GM12878 (cell line): ENCODE measurements around the gene KDM2A. TPM values are rescaled to one million over a fixed set of nuclear protein-coding genes. Genes with fewer than 3 reads are reported as not detected.

Experiments used
- ASH2L ChIP-seq: fragments of 300-600, 200-600 bp; sonication (generic); IDR thresholded peaks from 2 replicates; pipeline ENCODE4 v1.6.1; 2017; ENCODE audit warnings: low read depth, mild to moderate bottlenecking, borderline replicate concordance
- BHLHE40 ChIP-seq, 2 experiments: fragments of 450-650 bp in 1 of 2; IDR thresholded peaks; 2 replicates each; pipeline ENCODE4 v1.6.1; 2011 to 2017; ENCODE audit warnings: low read depth in 2 of 2, borderline replicate concordance in 1 of 2, improper control_type of control experiment in 1 of 2, low read length in 1 of 2, mild to moderate bottlenecking in 1 of 2
- DPF2 ChIP-seq: fragments of 450-650 bp; IDR thresholded peaks from 2 replicates; pipeline ENCODE4 v1.6.1; 2017; ENCODE audit warnings: mild to moderate bottlenecking
- POLR2AphosphoS2 ChIP-seq: IDR thresholded peaks from 2 replicates; pipeline ENCODE4 v1.6.1; 2011; ENCODE audit warnings: low read depth, mild to moderate bottlenecking, low read length, improper control_type of control experiment, moderate library complexity
- SUPT20H ChIP-seq: IDR thresholded peaks from 2 replicates; pipeline ENCODE4 v1.6.1; 2011; ENCODE audit warnings: low read depth, mild to moderate bottlenecking, low read length, moderate library complexity, borderline replicate concordance; ENCODE audit not compliant: control insufficient read depth
- WRNIP1 ChIP-seq: IDR thresholded peaks from 2 replicates; pipeline ENCODE4 v1.6.1; 2011; ENCODE audit warnings: low read depth, low read length, improper control_type of control experiment, borderline replicate concordance
- ZNF217 ChIP-seq: fragments of 450-650 bp; IDR thresholded peaks from 2 replicates; pipeline ENCODE4 v1.6.1; 2017; ENCODE audit warnings: antibody characterized with exemption, mild to moderate bottlenecking
- ZSCAN29 ChIP-seq: fragments of 450-650 bp; IDR thresholded peaks from 2 replicates; pipeline ENCODE4 v1.6.1; 2017; ENCODE audit warnings: mild to moderate bottlenecking, moderate library complexity
- polyA plus RNA-seq, 11 experiments: library from polyadenylated mRNA; depleted of rRNA in 4 of 11; unstranded in 6 of 11; stranded (reverse) in 5 of 11; fragments of >200 nt; fragmentation: Nextera tagmentation in 4 of 11; fragmentation: Illumina TruSeq in 1 of 11; extraction: Ambion mirVana in 4 of 11; extraction: Trizol in 1 of 11; gene quantifications; 1 replicate in 1 of 11; 2 replicates in 10 of 11; pipeline versions ENCODE4 v1.2.1 to v1.2.3, GENCODE V29; 2011 to 2016; ENCODE audit warnings: inconsistent platforms in 2 of 11, missing spikeins in 2 of 11, low read depth in 1 of 11
- total RNA-seq, 4 experiments: library from RNA; depleted of rRNA in 3 of 4; stranded (reverse); fragments of >200 nt in 3 of 4; fragmentation: Illumina TruSeq in 1 of 4; extraction: Trizol in 1 of 4; gene quantifications; 2 replicates each; pipeline versions ENCODE4 v1.2.1 to v1.2.3, GENCODE V29; 2013 to 2021
- TF ChIP-seq, protein P1 (sequence below): fragments of 450-650 bp; IDR thresholded peaks from 2 replicates; pipeline ENCODE4 v1.6.1; 2017; ENCODE audit warnings: mild to moderate bottlenecking, moderate library complexity
- TF ChIP-seq, protein P2 (sequence below): fragments of 450-650 bp; IDR thresholded peaks from 2 replicates; pipeline ENCODE4 v1.6.1; 2018; ENCODE audit warnings: borderline replicate concordance, mild to moderate bottlenecking; ENCODE audit not compliant: partially characterized antibody
- TF ChIP-seq, protein P3 (sequence below): IDR thresholded peaks from 2 replicates; pipeline ENCODE4 v1.6.1; 2012; ENCODE audit warnings: mild to moderate bottlenecking, low read depth, low read length
- TF ChIP-seq, protein P4 (sequence below): fragments of 450-650 bp; IDR thresholded peaks from 2 replicates; pipeline ENCODE4 v1.6.1; 2014; ENCODE audit warnings: mild to moderate bottlenecking

Gene KDM2A
- total and polyA plus RNA-seq, 10 of the 15 experiments (the other 5 are each of a cell fraction or from before 2014, with no cell fraction given) = 10.5 to 69.3 (median 41.6) TPM

DNA sequence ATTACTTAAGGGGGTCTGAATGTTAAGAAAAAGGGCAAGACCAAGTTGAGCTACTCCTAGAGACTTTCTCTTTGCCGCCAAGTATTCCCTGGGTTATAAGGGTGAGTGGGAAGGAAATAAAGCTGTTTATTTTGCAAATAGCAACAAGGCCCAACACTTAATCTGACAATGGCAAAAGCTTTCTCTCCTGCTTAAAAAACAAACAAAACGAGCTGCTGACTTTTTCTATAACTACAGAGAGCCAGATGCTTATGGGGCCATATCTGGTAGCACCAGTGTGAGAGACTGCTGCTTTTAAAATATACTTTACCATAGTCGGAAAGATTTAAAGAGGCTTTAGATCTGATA, 2.3 kb upstream of the KDM2A start (continued):
- TF ChIP-seq, protein P1, sequence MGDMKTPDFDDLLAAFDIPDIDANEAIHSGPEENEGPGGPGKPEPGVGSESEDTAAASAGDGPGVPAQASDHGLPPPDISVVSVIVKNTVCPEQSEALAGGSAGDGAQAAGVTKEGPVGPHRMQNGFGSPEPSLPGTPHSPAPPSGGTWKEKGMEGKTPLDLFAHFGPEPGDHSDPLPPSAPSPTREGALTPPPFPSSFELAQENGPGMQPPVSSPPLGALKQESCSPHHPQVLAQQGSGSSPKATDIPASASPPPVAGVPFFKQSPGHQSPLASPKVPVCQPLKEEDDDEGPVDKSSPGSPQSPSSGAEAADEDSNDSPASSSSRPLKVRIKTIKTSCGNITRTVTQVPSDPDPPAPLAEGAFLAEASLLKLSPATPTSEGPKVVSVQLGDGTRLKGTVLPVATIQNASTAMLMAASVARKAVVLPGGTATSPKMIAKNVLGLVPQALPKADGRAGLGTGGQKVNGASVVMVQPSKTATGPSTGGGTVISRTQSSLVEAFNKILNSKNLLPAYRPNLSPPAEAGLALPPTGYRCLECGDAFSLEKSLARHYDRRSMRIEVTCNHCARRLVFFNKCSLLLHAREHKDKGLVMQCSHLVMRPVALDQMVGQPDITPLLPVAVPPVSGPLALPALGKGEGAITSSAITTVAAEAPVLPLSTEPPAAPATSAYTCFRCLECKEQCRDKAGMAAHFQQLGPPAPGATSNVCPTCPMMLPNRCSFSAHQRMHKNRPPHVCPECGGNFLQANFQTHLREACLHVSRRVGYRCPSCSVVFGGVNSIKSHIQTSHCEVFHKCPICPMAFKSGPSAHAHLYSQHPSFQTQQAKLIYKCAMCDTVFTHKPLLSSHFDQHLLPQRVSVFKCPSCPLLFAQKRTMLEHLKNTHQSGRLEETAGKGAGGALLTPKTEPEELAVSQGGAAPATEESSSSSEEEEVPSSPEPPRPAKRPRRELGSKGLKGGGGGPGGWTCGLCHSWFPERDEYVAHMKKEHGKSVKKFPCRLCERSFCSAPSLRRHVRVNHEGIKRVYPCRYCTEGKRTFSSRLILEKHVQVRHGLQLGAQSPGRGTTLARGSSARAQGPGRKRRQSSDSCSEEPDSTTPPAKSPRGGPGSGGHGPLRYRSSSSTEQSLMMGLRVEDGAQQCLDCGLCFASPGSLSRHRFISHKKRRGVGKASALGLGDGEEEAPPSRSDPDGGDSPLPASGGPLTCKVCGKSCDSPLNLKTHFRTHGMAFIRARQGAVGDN = no peak
- TF ChIP-seq BHLHE40 (IDR thresholded peaks at IDR 0.05; ENCODE audit: borderline replicate concordance in 1 of 2, low read depth in 2 of 2, low read length in 1 of 2) = no peak
- no peak for TF ChIP-seq ZSCAN29
- no peak for TF ChIP-seq SUPT20H
- no peak for TF ChIP-seq DPF2
- TF ChIP-seq, protein P2, sequence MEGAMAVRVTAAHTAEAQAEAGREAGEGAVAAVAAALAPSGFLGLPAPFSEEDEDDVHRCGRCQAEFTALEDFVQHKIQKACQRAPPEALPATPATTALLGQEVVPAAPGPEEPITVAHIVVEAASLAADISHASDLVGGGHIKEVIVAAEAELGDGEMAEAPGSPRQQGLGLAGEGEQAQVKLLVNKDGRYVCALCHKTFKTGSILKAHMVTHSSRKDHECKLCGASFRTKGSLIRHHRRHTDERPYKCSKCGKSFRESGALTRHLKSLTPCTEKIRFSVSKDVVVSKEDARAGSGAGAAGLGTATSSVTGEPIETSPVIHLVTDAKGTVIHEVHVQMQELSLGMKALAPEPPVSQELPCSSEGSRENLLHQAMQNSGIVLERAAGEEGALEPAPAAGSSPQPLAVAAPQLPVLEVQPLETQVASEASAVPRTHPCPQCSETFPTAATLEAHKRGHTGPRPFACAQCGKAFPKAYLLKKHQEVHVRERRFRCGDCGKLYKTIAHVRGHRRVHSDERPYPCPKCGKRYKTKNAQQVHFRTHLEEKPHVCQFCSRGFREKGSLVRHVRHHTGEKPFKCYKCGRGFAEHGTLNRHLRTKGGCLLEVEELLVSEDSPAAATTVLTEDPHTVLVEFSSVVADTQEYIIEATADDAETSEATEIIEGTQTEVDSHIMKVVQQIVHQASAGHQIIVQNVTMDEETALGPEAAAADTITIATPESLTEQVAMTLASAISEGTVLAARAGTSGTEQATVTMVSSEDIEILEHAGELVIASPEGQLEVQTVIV = no peak
- TF ChIP-seq WRNIP1 = no peak
- no peak for TF ChIP-seq ZNF217
- TF ChIP-seq, protein P3, sequence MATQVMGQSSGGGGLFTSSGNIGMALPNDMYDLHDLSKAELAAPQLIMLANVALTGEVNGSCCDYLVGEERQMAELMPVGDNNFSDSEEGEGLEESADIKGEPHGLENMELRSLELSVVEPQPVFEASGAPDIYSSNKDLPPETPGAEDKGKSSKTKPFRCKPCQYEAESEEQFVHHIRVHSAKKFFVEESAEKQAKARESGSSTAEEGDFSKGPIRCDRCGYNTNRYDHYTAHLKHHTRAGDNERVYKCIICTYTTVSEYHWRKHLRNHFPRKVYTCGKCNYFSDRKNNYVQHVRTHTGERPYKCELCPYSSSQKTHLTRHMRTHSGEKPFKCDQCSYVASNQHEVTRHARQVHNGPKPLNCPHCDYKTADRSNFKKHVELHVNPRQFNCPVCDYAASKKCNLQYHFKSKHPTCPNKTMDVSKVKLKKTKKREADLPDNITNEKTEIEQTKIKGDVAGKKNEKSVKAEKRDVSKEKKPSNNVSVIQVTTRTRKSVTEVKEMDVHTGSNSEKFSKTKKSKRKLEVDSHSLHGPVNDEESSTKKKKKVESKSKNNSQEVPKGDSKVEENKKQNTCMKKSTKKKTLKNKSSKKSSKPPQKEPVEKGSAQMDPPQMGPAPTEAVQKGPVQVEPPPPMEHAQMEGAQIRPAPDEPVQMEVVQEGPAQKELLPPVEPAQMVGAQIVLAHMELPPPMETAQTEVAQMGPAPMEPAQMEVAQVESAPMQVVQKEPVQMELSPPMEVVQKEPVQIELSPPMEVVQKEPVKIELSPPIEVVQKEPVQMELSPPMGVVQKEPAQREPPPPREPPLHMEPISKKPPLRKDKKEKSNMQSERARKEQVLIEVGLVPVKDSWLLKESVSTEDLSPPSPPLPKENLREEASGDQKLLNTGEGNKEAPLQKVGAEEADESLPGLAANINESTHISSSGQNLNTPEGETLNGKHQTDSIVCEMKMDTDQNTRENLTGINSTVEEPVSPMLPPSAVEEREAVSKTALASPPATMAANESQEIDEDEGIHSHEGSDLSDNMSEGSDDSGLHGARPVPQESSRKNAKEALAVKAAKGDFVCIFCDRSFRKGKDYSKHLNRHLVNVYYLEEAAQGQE = no peak
- TF ChIP-seq, protein P4, sequence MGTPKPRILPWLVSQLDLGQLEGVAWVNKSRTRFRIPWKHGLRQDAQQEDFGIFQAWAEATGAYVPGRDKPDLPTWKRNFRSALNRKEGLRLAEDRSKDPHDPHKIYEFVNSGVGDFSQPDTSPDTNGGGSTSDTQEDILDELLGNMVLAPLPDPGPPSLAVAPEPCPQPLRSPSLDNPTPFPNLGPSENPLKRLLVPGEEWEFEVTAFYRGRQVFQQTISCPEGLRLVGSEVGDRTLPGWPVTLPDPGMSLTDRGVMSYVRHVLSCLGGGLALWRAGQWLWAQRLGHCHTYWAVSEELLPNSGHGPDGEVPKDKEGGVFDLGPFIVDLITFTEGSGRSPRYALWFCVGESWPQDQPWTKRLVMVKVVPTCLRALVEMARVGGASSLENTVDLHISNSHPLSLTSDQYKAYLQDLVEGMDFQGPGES = no peak
- TF ChIP-seq ASH2L = no peak
- TF ChIP-seq POLR2AphosphoS2 = no peak
